Caco-2 (cell line): ENCODE results near the gene GLYATL3. TPM values are rescaled to one million over a fixed set of nuclear protein-coding genes. Genes with fewer than 3 reads are reported as not detected.

ENCODE experiments used
- BruUV-seq: library from RNA; stranded (reverse); fragments of 400-500 nt; replicated peaks from 2 replicates; lab custom pipeline; 2021; lab: Mats Ljungman, UMichigan
- CTCF ChIA-PET: fragments of 300-600 bp; sonication (Branson Sonifier 250); formaldehyde crosslinking; loops from one replicate; lab custom pipeline; 2022; ENCODE audit warnings: antibody characterized with exemption; lab: Charles Lee
- POLR2A ChIA-PET: fragments of 300-600 bp; sonication (Branson Sonifier 250); formaldehyde crosslinking; loops from one replicate; lab custom pipeline; 2022; ENCODE audit warnings: antibody characterized with exemption; lab: Charles Lee
- DNase-seq, 2 experiments: peaks; one replicate each; pipeline versions ENCODE4 v3.0.0 to v3.0.0-alpha.2; 2020 to 2022
- H3K27me3 ChIP-seq: replicated peaks from 2 replicates; pipeline ENCODE4 v1.6.0; 2011; ENCODE audit warnings: low read length; ENCODE audit not compliant: control insufficient read depth, insufficient read depth
- H3K36me3 ChIP-seq: 2 replicates; pipeline ENCODE4 v1.5.1; 2011; ENCODE audit warnings: low read length; ENCODE audit not compliant: control insufficient read depth, insufficient read depth
- H3K4me1 ChIP-seq: fragments of 250-450 bp; sonication (Bioruptor Pico); 2 replicates; pipeline ENCODE4 v1.5.1; 2020; ENCODE audit warnings: mild to moderate bottlenecking
- H3K4me3 ChIP-seq: 2 replicates; pipeline ENCODE4 v1.5.1; 2011; ENCODE audit warnings: low read depth, mild to moderate bottlenecking, control low read depth, low read length
- H3K9me3 ChIP-seq: fragments of 250-450 bp; sonication (Bioruptor Pico); 2 replicates; pipeline ENCODE4 v1.5.1; 2020; ENCODE audit warnings: mild to moderate bottlenecking, moderate library complexity
- H3K27ac Mint-ChIP-seq: one replicate; pipeline ENCODE4 v1.8.0; 2022; ENCODE audit warnings: mixed read lengths; ENCODE audit not compliant: unreplicated experiment
- H3K27me3 Mint-ChIP-seq: one replicate; pipeline ENCODE4 v1.8.0; 2022; ENCODE audit warnings: mixed read lengths; ENCODE audit not compliant: insufficient read depth, unreplicated experiment
- H3K36me3 Mint-ChIP-seq: one replicate; pipeline ENCODE4 v1.8.0; 2022; ENCODE audit warnings: mild to moderate bottlenecking, mixed read lengths; ENCODE audit not compliant: insufficient read depth, unreplicated experiment
- H3K4me1 Mint-ChIP-seq: one replicate; pipeline ENCODE4 v1.8.0; 2022; ENCODE audit warnings: low read depth, mixed read lengths; ENCODE audit not compliant: unreplicated experiment
- H3K4me3 Mint-ChIP-seq: one replicate; pipeline ENCODE4 v1.8.0; 2022; ENCODE audit warnings: mild to moderate bottlenecking, moderate library complexity, mixed read lengths; ENCODE audit not compliant: unreplicated experiment
- H3K9me3 Mint-ChIP-seq: one replicate; pipeline ENCODE4 v1.8.0; 2022; ENCODE audit warnings: mixed read lengths; ENCODE audit not compliant: unreplicated experiment
- intact Hi-C: fragments of 100-400 bp; cut with micrococcal nuclease; formaldehyde crosslinking; loops from one replicate; pipeline ENCODE4 v1.10.0; 2022; ENCODE audit not compliant: unreplicated experiment
- total RNA-seq: library from RNA; stranded (reverse); gene quantifications from 2 replicates; pipeline ENCODE4 v1.2.3, GENCODE V29; 2022
- TF ChIP-seq, protein P1 (sequence below), 2 experiments: fragments of 200-600 bp in 1 of 2; IDR thresholded peaks; 1 replicate in 1 of 2; 2 replicates in 1 of 2; pipeline versions ENCODE4 v1.5.1 to v1.8.0; 2011 to 2022; ENCODE audit warnings: antibody characterized with exemption in 1 of 2, control low read depth in 1 of 2, inconsistent platforms in 1 of 2, low read depth in 1 of 2, low read length in 1 of 2, mild to moderate bottlenecking in 1 of 2, moderate library complexity in 1 of 2; ENCODE audit not compliant: insufficient read depth in 1 of 2, severe bottlenecking in 1 of 2, unreplicated experiment in 1 of 2

GLYATL3 gene
- total RNA-seq, 1 experiment from 2014 or later = not detected

GRCh38 chr6:49516147-49516505 lies 16.4 kb downstream of the GLYATL3 start:
- no peak overlapping the region for H3K4me3 Mint-ChIP-seq
- BruUV-seq = no TSS peak
- TF ChIP-seq, protein P1, sequence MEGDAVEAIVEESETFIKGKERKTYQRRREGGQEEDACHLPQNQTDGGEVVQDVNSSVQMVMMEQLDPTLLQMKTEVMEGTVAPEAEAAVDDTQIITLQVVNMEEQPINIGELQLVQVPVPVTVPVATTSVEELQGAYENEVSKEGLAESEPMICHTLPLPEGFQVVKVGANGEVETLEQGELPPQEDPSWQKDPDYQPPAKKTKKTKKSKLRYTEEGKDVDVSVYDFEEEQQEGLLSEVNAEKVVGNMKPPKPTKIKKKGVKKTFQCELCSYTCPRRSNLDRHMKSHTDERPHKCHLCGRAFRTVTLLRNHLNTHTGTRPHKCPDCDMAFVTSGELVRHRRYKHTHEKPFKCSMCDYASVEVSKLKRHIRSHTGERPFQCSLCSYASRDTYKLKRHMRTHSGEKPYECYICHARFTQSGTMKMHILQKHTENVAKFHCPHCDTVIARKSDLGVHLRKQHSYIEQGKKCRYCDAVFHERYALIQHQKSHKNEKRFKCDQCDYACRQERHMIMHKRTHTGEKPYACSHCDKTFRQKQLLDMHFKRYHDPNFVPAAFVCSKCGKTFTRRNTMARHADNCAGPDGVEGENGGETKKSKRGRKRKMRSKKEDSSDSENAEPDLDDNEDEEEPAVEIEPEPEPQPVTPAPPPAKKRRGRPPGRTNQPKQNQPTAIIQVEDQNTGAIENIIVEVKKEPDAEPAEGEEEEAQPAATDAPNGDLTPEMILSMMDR (IDR thresholded peaks at IDR 0.05; ENCODE audit: insufficient read depth in 1 of 2, low read depth in 1 of 2, low read length in 1 of 2, severe bottlenecking in 1 of 2, unreplicated experiment in 1 of 2) = no peak
- H3K4me1 Mint-ChIP-seq = peaks cover 7% of the 10 kb centered on the region
- no peak overlapping the region for H3K27ac Mint-ChIP-seq
- no peaks in the 10 kb centered on the region for H3K36me3 ChIP-seq
- H3K9me3 ChIP-seq = no peaks in the 10 kb centered on the region
- no peaks in the 10 kb centered on the region for H3K36me3 Mint-ChIP-seq
- no peaks in the 10 kb centered on the region for H3K27me3 Mint-ChIP-seq
- DNase-seq = no peak
- intact Hi-C loops = no loop called here
- H3K27me3 ChIP-seq = no peaks in the 10 kb centered on the region
- ChIA-PET POLR2A (no interaction called here), CTCF (no interaction called here)
- no peaks in the 10 kb centered on the region for H3K9me3 Mint-ChIP-seq
- no peak overlapping the region for H3K4me3 ChIP-seq
- H3K4me1 ChIP-seq = peaks cover 7% of the 10 kb centered on the region; the same call in 1 of the 2 replicates

- Histone ChIP-seq H3K4me1 (peaks cover 15% of the 10 kb centered on the region; the same call in 1 of the 2 replicates), H3K27me3 (no peaks in the 10 kb centered on the region), H3K36me3 (no peaks in the 10 kb centered on the region), H3K9me3 (no peaks in the 10 kb centered on the region), H3K4me3 (no peak overlapping the region)
- DNase-seq = no peak
- intact Hi-C loops = no loop called here
- H3K9me3 Mint-ChIP-seq = no peaks in the 10 kb centered on the region
- ChIA-PET CTCF (no interaction called here), POLR2A (no interaction called here)
- H3K27me3 Mint-ChIP-seq = no peaks in the 10 kb centered on the region
- no peak overlapping the region for H3K27ac Mint-ChIP-seq
- no peaks in the 10 kb centered on the region for H3K36me3 Mint-ChIP-seq
- TF ChIP-seq, protein P1 (IDR thresholded peaks at IDR 0.05; ENCODE audit: insufficient read depth in 1 of 2, low read depth in 1 of 2, low read length in 1 of 2, severe bottlenecking in 1 of 2, unreplicated experiment in 1 of 2) = no peak
- no peak overlapping the region for H3K4me3 Mint-ChIP-seq
- BruUV-seq = no TSS peak
- peaks cover 7% of the 10 kb centered on the region for H3K4me1 Mint-ChIP-seq
These were observed 18.2 kb downstream of the GLYATL3 start for GRCh38 chr6:49517919-49518318.

- ChIA-PET POLR2A (no interaction called here), CTCF (no interaction called here)
- H3K4me3 ChIP-seq = no peak overlapping the region
- H3K4me1 ChIP-seq = peaks cover 14% of the 10 kb centered on the region
- peaks cover 6% of the 10 kb centered on the region for H3K4me1 Mint-ChIP-seq
- no peak overlapping the region for H3K27ac Mint-ChIP-seq
- TF ChIP-seq, protein P1 (IDR thresholded peaks at IDR 0.05; ENCODE audit: insufficient read depth in 1 of 2, low read depth in 1 of 2, low read length in 1 of 2, severe bottlenecking in 1 of 2, unreplicated experiment in 1 of 2) = no peak
- BruUV-seq = no TSS peak
- no peak overlapping the region for H3K4me3 Mint-ChIP-seq
- H3K27me3 Mint-ChIP-seq = no peaks in the 10 kb centered on the region
- no peaks in the 10 kb centered on the region for H3K9me3 ChIP-seq
- H3K9me3 Mint-ChIP-seq = no peaks in the 10 kb centered on the region
- H3K27me3 ChIP-seq = no peaks in the 10 kb centered on the region
- H3K36me3 Mint-ChIP-seq = no peaks in the 10 kb centered on the region
- no peak for DNase-seq
- H3K36me3 ChIP-seq = no peaks in the 10 kb centered on the region
- intact Hi-C loops = loop anchor here (5.0 kb wide), 1 partner anchor 57 kb away; the partner anchor contains the start of genes CENPQ and MMUT
These were observed 19.9 kb downstream of the GLYATL3 start for GRCh38 chr6:49519660-49520059.
